Measurements from ENCODE around the gene SMC1B.
"Not testable (repeated sequence)": the region's sequence is repeated elsewhere in the genome, so short reads cannot be mapped to it uniquely, and the experiment has no call there.

SMC1B gene

DNA sequence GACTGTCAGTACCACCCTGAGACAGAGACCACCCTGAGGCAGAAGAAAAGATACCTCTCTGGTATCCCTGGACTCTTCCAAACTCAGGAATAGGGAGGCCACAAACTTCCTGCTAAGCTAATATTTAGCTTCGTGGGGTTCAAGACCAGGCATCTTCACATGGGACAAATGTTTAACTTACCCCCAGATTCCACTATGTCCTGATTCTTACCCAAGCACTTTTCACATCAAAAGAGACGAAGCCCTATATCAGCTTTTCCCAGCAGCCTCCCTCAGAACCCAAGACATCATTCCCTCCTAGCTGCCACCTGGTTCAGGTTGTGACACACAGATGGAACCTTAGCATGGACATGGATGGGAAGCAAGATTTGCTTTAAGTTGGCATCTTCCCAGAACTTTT, 32.1 kb downstream of the SMC1B start:
- TF ChIP-seq, protein P1, sequence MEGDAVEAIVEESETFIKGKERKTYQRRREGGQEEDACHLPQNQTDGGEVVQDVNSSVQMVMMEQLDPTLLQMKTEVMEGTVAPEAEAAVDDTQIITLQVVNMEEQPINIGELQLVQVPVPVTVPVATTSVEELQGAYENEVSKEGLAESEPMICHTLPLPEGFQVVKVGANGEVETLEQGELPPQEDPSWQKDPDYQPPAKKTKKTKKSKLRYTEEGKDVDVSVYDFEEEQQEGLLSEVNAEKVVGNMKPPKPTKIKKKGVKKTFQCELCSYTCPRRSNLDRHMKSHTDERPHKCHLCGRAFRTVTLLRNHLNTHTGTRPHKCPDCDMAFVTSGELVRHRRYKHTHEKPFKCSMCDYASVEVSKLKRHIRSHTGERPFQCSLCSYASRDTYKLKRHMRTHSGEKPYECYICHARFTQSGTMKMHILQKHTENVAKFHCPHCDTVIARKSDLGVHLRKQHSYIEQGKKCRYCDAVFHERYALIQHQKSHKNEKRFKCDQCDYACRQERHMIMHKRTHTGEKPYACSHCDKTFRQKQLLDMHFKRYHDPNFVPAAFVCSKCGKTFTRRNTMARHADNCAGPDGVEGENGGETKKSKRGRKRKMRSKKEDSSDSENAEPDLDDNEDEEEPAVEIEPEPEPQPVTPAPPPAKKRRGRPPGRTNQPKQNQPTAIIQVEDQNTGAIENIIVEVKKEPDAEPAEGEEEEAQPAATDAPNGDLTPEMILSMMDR (IDR thresholded peaks at IDR 0.05; ENCODE audit: low read depth, low read length, missing control alignments): no peak
- in situ Hi-C loops (cut with HindIII; ENCODE audit: low sequenced_read_pairs): no loop called here
- no peak for DNase-seq (ENCODE audit: low read depth)
- no peak overlapping the region for H3K4me3 ChIP-seq (ENCODE audit: low read depth, low read length)

DNA sequence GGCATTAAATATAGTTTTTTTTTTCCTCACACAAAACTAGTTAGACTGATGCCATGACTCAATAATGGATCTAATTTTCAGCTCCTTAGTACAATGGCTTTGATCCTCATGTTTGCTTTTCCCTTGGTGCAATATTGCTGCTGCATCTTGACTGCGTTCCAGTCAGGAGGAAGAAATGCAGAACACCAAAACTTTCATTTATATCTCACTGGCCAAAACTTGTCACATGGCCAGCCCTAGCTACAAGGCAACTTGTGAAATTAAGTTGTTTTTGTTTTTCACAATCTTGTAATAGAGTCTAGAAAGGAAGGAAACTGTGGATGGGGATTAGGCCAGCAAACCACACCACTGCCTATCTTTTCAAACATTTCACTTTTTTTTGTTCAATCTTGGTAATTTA, 36.7 kb downstream of the SMC1B start:
- DNase-seq (ENCODE audit: low read depth): no peak
- H3K4me3 ChIP-seq (ENCODE audit: low read depth, low read length): no peak overlapping the region
- TF ChIP-seq, protein P1 (IDR thresholded peaks at IDR 0.05; ENCODE audit: low read depth, low read length, missing control alignments): no peak
- in situ Hi-C loops (cut with HindIII; ENCODE audit: low sequenced_read_pairs): no loop called here

DNA sequence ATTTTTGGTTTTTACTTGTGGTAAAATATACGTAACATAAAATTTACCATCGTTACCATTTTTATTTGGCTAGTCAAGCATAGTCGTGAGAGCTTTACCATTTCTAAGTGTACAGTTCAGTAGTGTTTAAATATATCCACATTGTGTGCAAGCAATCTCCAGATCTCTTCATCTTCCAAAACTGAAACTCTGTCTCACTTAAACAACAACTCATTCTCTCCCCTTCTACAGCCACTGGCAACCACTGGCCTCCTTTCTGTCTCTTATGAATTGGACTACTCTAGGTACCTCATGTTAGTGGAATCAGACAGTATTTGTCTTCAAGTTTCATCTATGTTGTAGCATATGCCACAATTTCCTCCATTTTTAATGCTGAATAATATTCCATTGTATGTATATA, 37.4 kb downstream of the SMC1B start:
- in situ Hi-C loops (cut with HindIII; ENCODE audit: low sequenced_read_pairs): no loop called here
- H3K4me3 ChIP-seq (ENCODE audit: low read depth, low read length): no peak overlapping the region
- TF ChIP-seq, protein P1 (IDR thresholded peaks at IDR 0.05; ENCODE audit: low read depth, low read length, missing control alignments): no peak
- no peak for DNase-seq (ENCODE audit: low read depth)

DNA sequence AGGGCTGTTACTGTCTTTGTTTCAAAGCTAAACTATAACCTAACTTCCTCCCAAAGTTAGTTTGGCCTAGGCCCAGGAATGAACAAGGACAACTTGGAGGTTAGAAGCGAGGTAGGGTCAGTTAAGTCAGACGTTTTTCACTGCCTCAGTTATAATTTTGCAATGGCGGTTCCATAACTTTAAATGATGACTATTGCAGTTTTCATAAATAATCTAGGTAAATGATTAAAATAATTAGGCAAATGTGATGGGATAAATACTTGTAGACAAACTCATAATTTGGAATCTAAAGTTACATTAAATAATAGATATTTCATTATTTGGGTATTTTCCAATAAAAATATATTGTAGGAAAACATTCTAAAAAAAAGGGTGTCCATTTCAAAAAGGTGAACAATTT, 39.8 kb downstream of the SMC1B start:
- DNase-seq (ENCODE audit: low read depth); in situ Hi-C loops (cut with HindIII; ENCODE audit: low sequenced_read_pairs); H3K4me3 ChIP-seq (ENCODE audit: low read depth, low read length): not testable (repeated sequence)

DNA sequence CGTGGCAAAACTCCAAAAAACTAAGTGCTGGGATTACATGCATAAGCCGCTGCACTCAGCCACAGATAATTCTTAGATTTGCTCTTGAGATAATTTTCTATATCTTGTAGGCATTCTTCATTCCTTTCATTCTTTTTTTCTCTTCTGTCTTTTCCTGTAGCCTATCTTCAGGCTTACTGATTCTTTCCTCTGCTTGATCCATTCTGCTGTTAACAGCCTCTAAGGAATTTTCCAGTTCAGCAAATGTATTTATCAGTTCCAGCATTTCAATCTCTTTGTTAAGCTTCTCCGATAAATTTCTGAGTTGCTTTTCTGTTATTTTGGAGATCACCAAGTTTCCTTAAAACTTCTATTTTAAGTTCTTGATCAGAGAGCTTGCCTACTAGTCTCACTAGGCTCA, 46.7 kb downstream of the SMC1B start:
- in situ Hi-C loops (cut with HindIII; ENCODE audit: low sequenced_read_pairs): no loop called here
- TF ChIP-seq, protein P1 (IDR thresholded peaks at IDR 0.05; ENCODE audit: low read depth, low read length, missing control alignments): no peak

DNA sequence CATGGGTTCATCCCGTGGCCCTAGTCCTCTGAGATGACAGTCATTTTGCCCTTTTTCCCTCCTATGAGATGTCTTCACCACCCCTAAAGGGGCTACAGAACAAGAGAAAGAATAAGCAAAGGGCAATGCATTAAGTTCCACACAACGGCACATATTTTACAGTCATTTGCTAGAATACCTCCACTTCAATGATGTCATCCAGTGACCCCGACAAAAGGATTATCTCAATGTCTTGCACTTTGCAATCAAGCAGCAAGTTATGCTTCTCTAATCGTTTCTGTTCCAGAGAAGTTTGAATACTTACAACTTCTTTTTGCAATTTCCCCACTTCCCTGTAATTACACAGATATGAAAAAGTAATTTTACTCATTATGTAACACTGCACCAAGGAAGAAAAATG, 53.8 kb downstream of the SMC1B start:
- TF ChIP-seq, protein P1 (IDR thresholded peaks at IDR 0.05; ENCODE audit: low read depth, low read length, missing control alignments): no peak
- H3K4me3 ChIP-seq (ENCODE audit: low read depth, low read length): no peak overlapping the region
- in situ Hi-C loops (cut with HindIII; ENCODE audit: low sequenced_read_pairs): no loop called here
- no peak for DNase-seq (ENCODE audit: low read depth)

More for the DNA sequence above, 46.7 kb downstream of the SMC1B start:
- H3K4me3 ChIP-seq (ENCODE audit: low read depth, low read length): no peak overlapping the region
- DNase-seq (ENCODE audit: low read depth): no peak

DNA sequence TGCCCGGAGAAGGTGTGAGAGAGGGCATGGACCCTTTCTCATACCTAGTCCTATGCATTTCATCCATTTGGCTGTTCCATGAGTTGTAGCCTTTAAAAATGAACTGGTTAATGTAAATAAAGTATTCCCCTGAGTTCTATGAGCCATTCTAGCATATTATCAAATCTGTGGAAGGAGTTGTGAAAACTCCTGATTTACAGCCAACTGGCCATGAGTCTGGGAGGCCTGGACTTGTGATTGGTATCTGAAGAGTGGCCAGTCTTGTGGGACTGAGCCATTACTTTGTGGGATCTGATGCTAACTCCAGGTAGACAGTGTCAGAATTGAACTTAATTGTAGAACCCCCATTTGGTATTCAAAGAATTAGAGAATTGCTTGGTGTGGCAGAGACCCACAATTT, 55.3 kb downstream of the SMC1B start:
- DNase-seq (ENCODE audit: low read depth): no peak
- TF ChIP-seq, protein P1 (IDR thresholded peaks at IDR 0.05; ENCODE audit: low read depth, low read length, missing control alignments): no peak
- H3K4me3 ChIP-seq (ENCODE audit: low read depth, low read length): no peak overlapping the region
- in situ Hi-C loops (cut with HindIII; ENCODE audit: low sequenced_read_pairs): no loop called here

All from astrocyte of the cerebellum (primary cell).